Activated CD8-positive, alpha-beta T cell treated with anti-CD3 and anti-CD28 coated beads, Interleukin-2, amount 10 ng/mL, durations not matched to agents 7 days and 5 days (primary cell): ENCODE results near the gene PIAS2. TPM values are rescaled to one million over a fixed set of nuclear protein-coding genes. Genes with fewer than 3 reads are reported as not detected.

Experiments used
- ATAC-seq: fragments of 150-1000 bp; cut with Tn5 transposase; one replicate; pipeline ENCODE4 v1.10.0; 2021; ENCODE audit warnings: moderate library complexity
- CTCF ChIA-PET: fragments of 350-600 bp; sonication (Branson Sonifier 250); formaldehyde crosslinking; loops from one replicate; lab custom pipeline; 2021; ENCODE audit warnings: antibody characterized with exemption; lab: Charles Lee
- POLR2A ChIA-PET: fragments of 350-600 bp; sonication (Branson Sonifier 250); formaldehyde crosslinking; loops from one replicate; lab custom pipeline; 2021; ENCODE audit warnings: antibody characterized with exemption; lab: Charles Lee
- DNase-seq: peaks from one replicate; pipeline ENCODE4 v3.0.0-alpha.2; 2020
- H3K27ac Mint-ChIP-seq: one replicate; pipeline ENCODE4 v1.8.0; 2021; ENCODE audit warnings: mild to moderate bottlenecking, mixed read lengths
- H3K27me3 Mint-ChIP-seq: one replicate; pipeline ENCODE4 v1.8.0; 2021; ENCODE audit warnings: low read depth, mixed read lengths
- H3K36me3 Mint-ChIP-seq: one replicate; pipeline ENCODE4 v1.8.0; 2021; ENCODE audit warnings: low read depth, mixed read lengths
- H3K4me1 Mint-ChIP-seq: one replicate; pipeline ENCODE4 v1.8.0; 2021; ENCODE audit warnings: low read depth, mixed read lengths
- H3K4me3 Mint-ChIP-seq: one replicate; pipeline ENCODE4 v1.8.0; 2021; ENCODE audit warnings: mild to moderate bottlenecking, mixed read lengths
- H3K9me3 Mint-ChIP-seq: one replicate; pipeline ENCODE4 v1.8.0; 2022; ENCODE audit warnings: mixed read lengths; ENCODE audit not compliant: insufficient read depth
- total RNA-seq, 2 experiments: library from RNA; stranded (reverse); gene quantifications; one replicate each; pipeline ENCODE4 v1.2.3, GENCODE V29; 2021

The PIAS2 gene
- total RNA-seq, 2 experiments from 2014 or later = 25.7 to 26.0 TPM

- ChIA-PET CTCF (interaction anchor here (0.8 kb wide), 1 partner anchor 10 kb away, joined by 3 read pairs; no protein-coding TSS in a partner anchor), POLR2A (no interaction called here)
- no peak for DNase-seq
- no peak overlapping the region for H3K4me3 Mint-ChIP-seq
- H3K27ac Mint-ChIP-seq = no peak overlapping the region
- no peaks in the 10 kb centered on the region for H3K9me3 Mint-ChIP-seq
- peaks cover 3% of the 10 kb centered on the region for H3K27me3 Mint-ChIP-seq
- peaks cover 4% of the 10 kb centered on the region for H3K4me1 Mint-ChIP-seq
- H3K36me3 Mint-ChIP-seq = no peaks in the 10 kb centered on the region
- no peak for ATAC-seq
Observed at GRCh38 chr18:46939337-46939963, 22.1 kb upstream of the PIAS2 start.

DNA sequence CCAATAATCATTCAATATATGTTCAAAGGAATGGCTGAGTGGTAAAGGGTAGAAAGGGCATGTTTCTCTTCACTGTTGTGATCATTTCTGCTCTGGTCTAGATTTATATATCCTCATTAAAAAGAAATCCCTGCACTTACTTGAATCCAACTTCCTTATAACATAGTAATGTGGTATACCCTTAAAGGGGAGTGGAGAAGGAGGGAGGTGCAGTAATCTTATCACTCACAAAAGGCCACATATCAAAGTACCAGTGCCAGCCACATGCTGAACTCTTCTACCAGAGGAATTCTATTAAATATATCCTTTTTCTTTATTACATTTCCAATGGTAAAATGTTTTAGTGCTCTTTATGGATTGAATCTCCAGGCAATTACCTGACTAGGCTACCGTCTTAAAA is 3.3 kb upstream of the PIAS2 start:
- no peak for DNase-seq
- Mint-ChIP-seq H3K4me1 (peaks cover 23% of the 10 kb centered on the region), H3K36me3 (peaks cover 5% of the 10 kb centered on the region), H3K27ac (no peak overlapping the region), H3K4me3 (no peak overlapping the region), H3K27me3 (peaks cover 4% of the 10 kb centered on the region), H3K9me3 (no peaks in the 10 kb centered on the region)
- CTCF ChIA-PET = no interaction called here
- no peak for ATAC-seq
- POLR2A ChIA-PET = no interaction called here

- Mint-ChIP-seq H3K27me3 (peaks cover 4% of the 10 kb centered on the region), H3K4me1 (peaks cover 29% of the 10 kb centered on the region), H3K4me3 (no peak overlapping the region), H3K9me3 (no peaks in the 10 kb centered on the region), H3K27ac (no peak overlapping the region), H3K36me3 (peaks cover 5% of the 10 kb centered on the region)
- ATAC-seq = no peak
- DNase-seq = no peak
- CTCF ChIA-PET = no interaction called here
- POLR2A ChIA-PET = no interaction called here
Observed at GRCh38 chr18:46920067-46920466, 2.8 kb upstream of the PIAS2 start.

GRCh38 chr18:46917803-46918600 is 695 bp upstream of the PIAS2 start:
- Mint-ChIP-seq H3K27ac (peak overlapping the region; percentile 82), H3K27me3 (no peaks in the 10 kb centered on the region), H3K4me3 (peak overlapping the region; percentile 77), H3K36me3 (peaks cover 5% of the 10 kb centered on the region), H3K4me1 (peaks cover 40% of the 10 kb centered on the region), H3K9me3 (no peaks in the 10 kb centered on the region)
- ATAC-seq (peak; percentile 6), DNase-seq (peak; percentile 36)
- ChIA-PET POLR2A (interaction anchor here (1.2 to 1.4 kb wide), 3 partner anchors 29 to 158 kb away, joined by 3 to 5 read pairs (median 4); no protein-coding TSS in a partner anchor), CTCF (no interaction called here)

DNA sequence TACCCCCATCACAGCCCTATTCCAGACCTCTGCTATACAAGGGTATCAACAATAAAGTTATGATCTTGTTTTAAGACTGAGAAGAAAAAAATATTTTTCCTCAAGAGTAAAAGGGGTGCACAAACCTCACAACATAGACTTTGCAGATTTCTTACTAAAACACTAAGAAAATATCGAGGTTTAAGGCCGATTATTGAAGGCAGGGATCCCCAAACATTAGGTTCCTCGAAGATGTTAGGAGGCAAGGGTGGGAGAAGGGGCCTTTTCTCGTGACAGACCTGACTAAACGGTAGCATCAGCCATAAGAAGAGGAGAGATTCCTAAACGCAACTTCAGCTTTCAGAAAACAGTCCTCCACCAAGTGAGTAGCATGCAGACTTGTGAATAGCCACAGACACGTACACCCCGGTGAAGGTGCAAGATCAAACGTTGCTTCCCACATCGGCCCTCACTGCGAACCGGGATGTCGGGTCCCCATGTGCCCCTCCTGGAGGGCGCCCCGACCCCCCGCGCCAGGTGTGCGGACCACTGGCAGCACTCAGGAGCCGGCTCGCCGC is 678 bp downstream of the PIAS2 start:
- ChIA-PET CTCF (no interaction called here), POLR2A (interaction anchor here (0.7 to 1.4 kb wide), 4 partner anchors 28 to 163 kb away, joined by 3 to 5 read pairs (median 4); no protein-coding TSS in a partner anchor)
- ATAC-seq = peak; percentile 43
- peaks cover 5% of the 10 kb centered on the region for H3K36me3 Mint-ChIP-seq
- no peaks in the 10 kb centered on the region for H3K9me3 Mint-ChIP-seq
- H3K27me3 Mint-ChIP-seq = no peaks in the 10 kb centered on the region
- DNase-seq = peak; percentile 51
- peak overlapping the region; percentile 87 for H3K4me3 Mint-ChIP-seq
- peaks cover 40% of the 10 kb centered on the region for H3K4me1 Mint-ChIP-seq
- peak overlapping the region; percentile 85 for H3K27ac Mint-ChIP-seq

- ChIA-PET POLR2A (interaction anchor here (0.6 kb wide), 1 partner anchor 665 kb away, joined by 3 read pairs; no protein-coding TSS in a partner anchor), CTCF (interaction anchor here (1.1 to 1.5 kb wide), 2 partner anchors 258 to 635 kb away, joined by 3 to 4 read pairs; no protein-coding TSS in a partner anchor)
- H3K36me3 Mint-ChIP-seq = peaks cover 5% of the 10 kb centered on the region
Observed at GRCh38 chr18:46915800-46916550, 1.3 kb downstream of the PIAS2 start.

GRCh38 chr18:46910856-46911255 is 6.5 kb downstream of the PIAS2 start:
- ChIA-PET CTCF (no interaction called here), POLR2A (no interaction called here)
- Mint-ChIP-seq H3K36me3 (peaks cover 13% of the 10 kb centered on the region), H3K27ac (no peak overlapping the region), H3K27me3 (no peaks in the 10 kb centered on the region), H3K4me1 (peaks cover 19% of the 10 kb centered on the region), H3K9me3 (no peaks in the 10 kb centered on the region), H3K4me3 (no peak overlapping the region)
- DNase-seq = no peak
- no peak for ATAC-seq

More at GRCh38 chr18:46915800-46916550, 1.3 kb downstream of the PIAS2 start:
- H3K4me1 Mint-ChIP-seq = peaks cover 40% of the 10 kb centered on the region
- DNase-seq (no peak), ATAC-seq (no peak)
- H3K4me3 Mint-ChIP-seq = peak overlapping the region; percentile 87
- peak overlapping the region; percentile 85 for H3K27ac Mint-ChIP-seq
- H3K9me3 Mint-ChIP-seq = no peaks in the 10 kb centered on the region
- no peaks in the 10 kb centered on the region for H3K27me3 Mint-ChIP-seq

GRCh38 chr18:46909497-46909896 is 7.8 kb downstream of the PIAS2 start:
- ATAC-seq (no peak), DNase-seq (no peak)
- H3K9me3 Mint-ChIP-seq = no peaks in the 10 kb centered on the region
- no peak overlapping the region for H3K4me3 Mint-ChIP-seq
- no peak overlapping the region for H3K27ac Mint-ChIP-seq
- peaks cover 17% of the 10 kb centered on the region for H3K36me3 Mint-ChIP-seq
- no peaks in the 10 kb centered on the region for H3K27me3 Mint-ChIP-seq
- ChIA-PET CTCF (no interaction called here), POLR2A (no interaction called here)
- H3K4me1 Mint-ChIP-seq = peaks cover 5% of the 10 kb centered on the region

- peaks cover 35% of the 10 kb centered on the region for H3K36me3 Mint-ChIP-seq
- H3K4me3 Mint-ChIP-seq = no peak overlapping the region
- ChIA-PET POLR2A (no interaction called here), CTCF (no interaction called here)
- no peak overlapping the region for H3K27ac Mint-ChIP-seq
- no peaks in the 10 kb centered on the region for H3K27me3 Mint-ChIP-seq
- ATAC-seq (no peak), DNase-seq (no peak)
- H3K9me3 Mint-ChIP-seq = no peaks in the 10 kb centered on the region
- H3K4me1 Mint-ChIP-seq = peaks cover 3% of the 10 kb centered on the region
Observed at GRCh38 chr18:46903406-46903805, 13.9 kb downstream of the PIAS2 start.

GRCh38 chr18:46899274-46899948 is 17.9 kb downstream of the PIAS2 start:
- DNase-seq (no peak), ATAC-seq (no peak)
- no peak overlapping the region for H3K4me3 Mint-ChIP-seq
- CTCF ChIA-PET = no interaction called here
- H3K4me1 Mint-ChIP-seq = peaks cover 4% of the 10 kb centered on the region
- H3K9me3 Mint-ChIP-seq = no peaks in the 10 kb centered on the region
- H3K27ac Mint-ChIP-seq = no peak overlapping the region
- H3K36me3 Mint-ChIP-seq = peaks cover 26% of the 10 kb centered on the region
- POLR2A ChIA-PET = interaction anchor here (0.9 kb wide), 1 partner anchor 32 kb away, joined by 3 read pairs; no protein-coding TSS in a partner anchor
- H3K27me3 Mint-ChIP-seq = no peaks in the 10 kb centered on the region

- Mint-ChIP-seq H3K4me3 (no peak overlapping the region), H3K27ac (no peak overlapping the region), H3K9me3 (peaks cover 1% of the 10 kb centered on the region), H3K36me3 (peaks cover 25% of the 10 kb centered on the region), H3K27me3 (no peaks in the 10 kb centered on the region), H3K4me1 (peaks cover 20% of the 10 kb centered on the region)
- ChIA-PET CTCF (no interaction called here), POLR2A (no interaction called here)
- no peak for ATAC-seq
- DNase-seq = no peak
Observed at GRCh38 chr18:46894124-46894523, 23.2 kb downstream of the PIAS2 start.
